Subcutaneous abdominal adipose tissue (tissue), 5 donors: ENCODE results near the gene FTL.

ENCODE experiments used
- H3K27ac ChIP-seq: one replicate; pipeline ENCODE4 v1.7.0; 2013; ENCODE audit warnings: low read depth, mild to moderate bottlenecking, inconsistent platforms, low read length, moderate library complexity
- H3K27me3 ChIP-seq, 5 donors: one replicate each; pipeline ENCODE4 v1.7.0; 2013; ENCODE audit warnings: low read length in 5 of 5, inconsistent platforms in 1 of 5; ENCODE audit not compliant: control insufficient read depth in 5 of 5, insufficient read depth in 4 of 5
- H3K36me3 ChIP-seq, 5 donors: one replicate each; pipeline ENCODE4 v1.7.0; 2013; ENCODE audit warnings: low read length in 5 of 5; ENCODE audit not compliant: control insufficient read depth in 5 of 5, insufficient read depth in 5 of 5
- H3K4me1 ChIP-seq, 5 donors: one replicate each; pipeline ENCODE4 v1.7.0; 2013; ENCODE audit warnings: low read length in 5 of 5, mild to moderate bottlenecking in 3 of 5, moderate library complexity in 1 of 5; ENCODE audit not compliant: control insufficient read depth in 5 of 5, insufficient read depth in 5 of 5
- H3K4me3 ChIP-seq, 5 donors: one replicate each; pipeline ENCODE4 v1.7.0; 2013; ENCODE audit warnings: low read length in 5 of 5, low read depth in 1 of 5
- H3K9ac ChIP-seq, 5 donors: one replicate each; pipeline ENCODE4 v1.7.0; 2013; ENCODE audit warnings: low read length in 5 of 5, mild to moderate bottlenecking in 4 of 5, moderate library complexity in 3 of 5
- H3K9me3 ChIP-seq, 5 donors: one replicate each; pipeline ENCODE4 v1.7.0; 2013; ENCODE audit warnings: low read length in 5 of 5; ENCODE audit not compliant: control insufficient read depth in 5 of 5
- donor health status: healthy.
- donor health status: healthy.
- donor health status: healthy.
- donor health status: healthy.
- donor health status: healthy.

The FTL gene

DNA sequence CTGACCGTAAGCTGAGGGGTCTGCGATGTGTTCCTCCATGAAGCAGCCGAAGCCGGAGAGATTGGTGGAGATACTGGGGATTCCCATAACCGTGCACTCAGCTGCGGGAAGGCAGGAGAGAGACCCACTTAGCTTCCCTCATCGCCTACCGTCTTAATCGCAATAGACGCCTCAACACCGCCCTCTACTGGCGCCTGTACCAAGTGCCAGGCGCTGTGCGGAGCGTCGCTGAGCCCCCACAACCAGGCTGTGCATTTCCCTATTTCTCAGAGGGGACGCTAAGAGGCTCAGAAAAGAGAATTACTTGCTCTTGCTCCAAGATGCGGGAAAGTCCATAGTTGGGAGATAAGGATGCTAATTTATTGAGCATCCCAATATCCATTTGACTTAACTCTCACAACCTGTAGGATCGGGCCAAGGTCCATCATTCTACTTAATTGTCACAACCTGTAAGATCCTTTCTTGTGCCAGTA is 5.8 kb downstream of the FTL start:
- H3K27ac ChIP-seq: no peak overlapping the region
- H3K4me1 ChIP-seq: peaks cover 6 to 49% (median 45%) of the 10 kb centered on the region in 5 donors
- H3K4me3 ChIP-seq: no peak overlapping the region
- no peaks in the 10 kb centered on the region for H3K9me3 ChIP-seq
- no peaks in the 10 kb centered on the region for H3K27me3 ChIP-seq
- H3K9ac ChIP-seq: no peak overlapping the region
- peaks cover 0 to 72% (median 42%) of the 10 kb centered on the region in 5 donors for H3K36me3 ChIP-seq

DNA sequence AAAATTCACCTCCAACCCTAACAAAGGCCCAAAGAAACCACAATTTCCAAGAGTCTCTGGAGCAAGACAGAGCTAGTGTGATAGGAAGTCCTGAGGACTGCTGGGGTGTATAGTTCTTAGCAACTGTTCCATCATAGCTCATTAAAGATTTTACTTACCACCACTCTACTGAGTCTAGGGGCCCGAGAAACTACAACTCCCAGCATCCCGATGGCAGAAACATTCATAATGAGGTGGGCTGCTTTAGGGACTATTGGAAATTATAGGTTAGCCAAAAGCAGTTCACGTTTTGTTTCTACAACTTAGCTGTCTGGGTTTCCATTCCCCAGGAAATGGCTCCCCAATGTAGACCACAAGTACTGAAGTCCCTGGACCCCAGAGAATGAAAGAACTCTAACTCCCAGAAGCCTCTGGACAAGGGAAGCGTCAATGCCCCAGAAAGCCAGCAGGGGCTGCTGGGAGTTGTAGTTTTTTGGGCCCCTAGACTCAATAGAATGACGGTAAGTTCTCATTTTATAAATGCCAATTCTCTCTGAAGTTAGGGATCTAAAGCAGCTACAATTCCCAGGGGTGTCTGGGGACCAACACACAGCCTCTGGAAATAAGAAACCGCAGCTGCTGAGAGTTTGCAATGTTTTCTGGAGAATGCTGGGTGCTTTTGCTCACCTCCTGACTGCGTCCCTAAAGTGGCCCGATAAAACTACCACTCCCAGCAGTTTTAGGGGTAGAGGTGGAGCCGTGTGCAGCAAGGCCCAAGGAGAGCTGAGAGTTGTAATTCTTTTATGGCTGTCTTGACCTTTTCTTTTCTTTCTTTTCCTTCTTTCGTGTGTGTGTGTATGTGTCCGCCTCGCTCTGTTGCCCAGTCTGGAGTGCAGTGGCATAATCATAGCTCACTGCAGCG is 11.1 kb downstream of the FTL start:
- H3K27ac ChIP-seq: no peak overlapping the region
- H3K4me1 ChIP-seq: peaks cover 0 to 4% (median 0%) of the 10 kb centered on the region in 5 donors

DNA sequence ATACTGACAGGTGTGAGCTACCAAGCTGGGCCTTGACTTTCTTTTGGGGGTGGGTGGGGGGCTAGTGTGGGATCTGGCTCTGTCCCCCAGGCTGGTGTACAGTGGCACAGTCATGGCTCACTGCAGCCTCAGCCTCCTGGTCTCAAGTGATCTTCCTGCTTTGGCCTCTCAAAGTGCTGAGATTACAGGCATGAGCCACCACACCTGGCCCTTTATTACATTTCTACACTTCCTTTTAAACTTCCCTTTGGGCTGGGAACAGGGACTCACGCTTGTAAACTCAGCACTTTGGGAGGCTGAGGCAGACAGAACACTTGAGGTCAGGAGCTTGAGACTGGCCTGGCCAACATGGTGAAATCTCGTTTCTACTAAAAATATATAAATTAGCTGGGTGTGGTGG is 12.0 kb downstream of the FTL start:
- Histone ChIP-seq H3K4me1 (peaks cover 0 to 4% (median 0%) of the 10 kb centered on the region in 5 donors), H3K4me3 (no peak overlapping the region), H3K9me3 (no peaks in the 10 kb centered on the region), H3K9ac (no peak overlapping the region), H3K27ac (no peak overlapping the region), H3K27me3 (no peaks in the 10 kb centered on the region), H3K36me3 (peaks cover 0 to 64% (median 47%) of the 10 kb centered on the region in 5 donors)

More for the DNA sequence above, 11.1 kb downstream of the FTL start:
- Histone ChIP-seq H3K9me3 (no peaks in the 10 kb centered on the region), H3K4me3 (no peak overlapping the region), H3K36me3 (peaks cover 0 to 61% (median 38%) of the 10 kb centered on the region in 5 donors), H3K27me3 (no peaks in the 10 kb centered on the region), H3K9ac (no peak overlapping the region)

DNA sequence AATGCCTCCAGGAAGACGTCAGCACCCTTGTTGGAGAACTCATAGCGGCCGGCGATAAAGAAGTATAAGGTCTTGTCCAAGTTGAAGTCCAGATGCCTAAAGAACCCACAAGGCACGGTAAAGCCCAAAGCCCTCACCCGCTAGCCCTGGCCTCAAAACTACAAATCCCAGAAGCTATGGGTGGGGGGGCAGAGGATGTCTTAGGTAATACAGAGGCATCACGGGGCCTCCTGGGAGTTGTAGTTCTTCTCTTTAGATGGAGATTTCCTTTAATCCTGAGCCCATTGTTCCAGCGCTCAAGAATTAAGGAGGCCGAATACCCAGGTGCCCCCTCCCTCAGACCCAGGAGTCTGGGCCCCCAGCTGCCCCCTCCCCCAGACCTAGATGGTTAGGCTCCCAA is 17.2 kb downstream of the FTL start:
- Histone ChIP-seq H3K27ac (no peak overlapping the region), H3K9me3 (no peaks in the 10 kb centered on the region), H3K36me3 (peaks cover 3 to 68% (median 60%) of the 10 kb centered on the region in 5 donors), H3K4me1 (peaks cover 0 to 15% (median 9%) of the 10 kb centered on the region in 5 donors), H3K27me3 (no peaks in the 10 kb centered on the region), H3K9ac (no peak overlapping the region), H3K4me3 (no peak overlapping the region)

DNA sequence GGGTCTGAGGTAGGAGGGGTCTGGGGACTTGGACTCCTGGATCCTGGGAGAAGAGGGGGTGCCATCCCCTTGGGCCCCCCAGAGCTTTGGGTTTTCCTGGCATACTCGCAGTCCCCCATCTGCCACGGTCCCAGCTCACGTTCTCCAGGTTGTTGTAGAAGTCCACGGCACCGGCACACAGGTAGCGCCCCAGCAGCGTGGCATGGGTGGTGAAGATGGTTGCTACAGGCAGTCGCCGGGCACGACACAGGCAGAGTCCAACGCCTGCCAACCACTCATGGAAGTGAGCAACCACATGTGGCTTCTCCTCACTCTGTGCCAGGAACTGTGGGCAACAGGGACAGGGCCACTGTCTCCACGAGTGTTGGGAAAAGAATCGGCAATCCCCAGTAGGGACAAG is 20.6 kb downstream of the FTL start:
- Histone ChIP-seq H3K4me3 (no peak overlapping the region), H3K27me3 (no peaks in the 10 kb centered on the region), H3K9ac (no peak overlapping the region), H3K4me1 (peaks cover 0 to 32% (median 20%) of the 10 kb centered on the region in 5 donors), H3K36me3 (peaks cover 3 to 66% (median 59%) of the 10 kb centered on the region in 5 donors), H3K9me3 (no peaks in the 10 kb centered on the region), H3K27ac (peak overlapping the region; percentile 23)

DNA sequence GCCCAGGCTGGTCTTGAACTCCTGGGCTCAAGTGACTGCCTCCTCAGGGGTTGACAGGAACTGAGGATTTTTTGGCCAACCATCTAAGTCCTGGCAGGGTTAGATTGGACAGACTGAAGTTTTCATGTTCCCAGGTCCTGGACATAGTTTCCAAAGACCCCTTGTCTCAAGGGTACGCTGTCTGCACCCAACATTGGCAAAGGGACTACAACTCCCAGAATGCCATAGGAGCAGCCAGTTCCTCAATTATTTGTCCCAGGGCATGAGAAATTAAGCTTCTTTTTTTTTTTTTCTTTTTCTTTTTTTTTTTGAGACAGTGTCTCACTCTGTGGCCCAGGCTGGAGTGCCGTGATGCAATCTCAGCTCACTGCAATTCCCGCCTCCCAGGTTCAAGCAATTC is 21.1 kb downstream of the FTL start:
- peaks cover 3 to 65% (median 59%) of the 10 kb centered on the region in 5 donors for H3K36me3 ChIP-seq
- peak overlapping the region; percentile 23 for H3K27ac ChIP-seq
- H3K4me3 ChIP-seq: no peak overlapping the region
- no peak overlapping the region for H3K9ac ChIP-seq
- H3K27me3 ChIP-seq: no peaks in the 10 kb centered on the region
- H3K9me3 ChIP-seq: no peaks in the 10 kb centered on the region
- H3K4me1 ChIP-seq: peaks cover 0 to 37% (median 25%) of the 10 kb centered on the region in 5 donors

DNA sequence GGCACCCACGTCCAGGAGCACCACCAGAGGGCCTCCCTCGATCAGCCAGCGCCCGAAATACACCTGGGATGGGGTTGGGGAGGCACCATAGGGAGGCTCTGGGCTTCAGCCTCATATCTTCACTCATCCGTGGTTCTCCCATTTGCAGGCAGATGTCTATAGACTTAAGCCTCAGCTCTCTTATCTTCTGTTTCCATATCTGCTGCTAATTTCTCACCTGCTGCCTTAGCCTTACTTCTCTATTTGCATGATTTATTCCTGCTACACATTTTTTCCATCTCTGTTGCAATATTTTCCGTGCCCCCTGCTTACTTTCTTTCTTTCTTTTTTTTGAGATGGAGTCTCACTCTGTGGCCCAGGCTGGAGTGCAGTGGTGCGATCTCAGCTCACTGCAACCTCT is 22.2 kb downstream of the FTL start:
- Histone ChIP-seq H3K4me3 (no peak overlapping the region), H3K27me3 (no peaks in the 10 kb centered on the region), H3K4me1 (peaks cover 2 to 48% (median 36%) of the 10 kb centered on the region in 5 donors), H3K9ac (no peak overlapping the region), H3K36me3 (peaks cover 3 to 54% (median 48%) of the 10 kb centered on the region in 5 donors), H3K9me3 (no peaks in the 10 kb centered on the region), H3K27ac (no peak overlapping the region)

DNA sequence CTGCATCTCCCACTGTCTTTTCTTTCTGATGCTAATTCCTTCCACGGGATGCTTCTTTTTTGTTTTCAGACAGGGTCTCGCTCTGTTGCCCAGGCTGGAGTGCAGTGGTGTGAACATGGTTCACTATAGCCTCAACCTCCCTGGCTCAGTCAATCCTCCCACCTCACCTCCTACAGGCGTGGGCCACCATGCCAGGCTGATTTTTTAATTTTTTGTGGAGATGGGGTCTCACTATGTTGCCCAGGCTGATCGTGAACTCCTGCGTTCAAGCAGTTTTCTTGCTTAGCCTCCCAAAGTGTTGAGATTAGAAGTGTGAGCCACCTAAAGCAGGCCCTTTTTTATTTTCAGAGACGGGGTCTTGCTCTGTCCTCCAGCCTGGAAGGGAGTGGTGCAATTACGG is 23.2 kb downstream of the FTL start:
- Histone ChIP-seq H3K27me3 (no peaks in the 10 kb centered on the region), H3K9ac (no peak overlapping the region), H3K27ac (no peak overlapping the region), H3K36me3 (peaks cover 3 to 46% (median 38%) of the 10 kb centered on the region in 5 donors), H3K9me3 (no peaks in the 10 kb centered on the region), H3K4me3 (no peak overlapping the region), H3K4me1 (peaks cover 2 to 56% (median 44%) of the 10 kb centered on the region in 5 donors)

DNA sequence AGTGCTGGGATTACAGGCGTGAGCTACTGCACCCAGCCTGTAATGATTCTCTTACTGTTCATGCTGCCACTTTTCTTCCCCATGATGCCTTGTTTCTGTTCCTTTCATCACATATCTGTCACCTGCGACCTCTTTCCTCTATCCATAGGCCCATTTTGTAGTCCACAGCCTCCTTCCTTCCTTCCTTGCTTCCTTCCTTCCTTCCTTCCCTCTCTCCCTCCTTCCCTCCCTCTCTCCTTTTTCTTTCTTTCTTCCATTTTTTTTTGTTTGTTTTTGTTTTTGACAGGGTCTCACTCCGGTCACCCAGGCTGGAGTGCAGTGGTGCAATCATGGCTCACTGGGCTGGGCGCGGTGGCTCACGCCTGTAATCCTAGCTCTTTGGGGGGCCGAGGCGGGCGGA is 23.8 kb downstream of the FTL start:
- no peaks in the 10 kb centered on the region for H3K27me3 ChIP-seq
- no peak overlapping the region for H3K27ac ChIP-seq
- peak overlapping the region in 1 of 5 donors; percentile 11 for H3K9ac ChIP-seq
- H3K9me3 ChIP-seq: no peaks in the 10 kb centered on the region
- H3K4me1 ChIP-seq: peaks cover 4 to 57% (median 46%) of the 10 kb centered on the region in 5 donors
- peaks cover 0 to 40% (median 32%) of the 10 kb centered on the region in 5 donors for H3K36me3 ChIP-seq
- no peak overlapping the region for H3K4me3 ChIP-seq

DNA sequence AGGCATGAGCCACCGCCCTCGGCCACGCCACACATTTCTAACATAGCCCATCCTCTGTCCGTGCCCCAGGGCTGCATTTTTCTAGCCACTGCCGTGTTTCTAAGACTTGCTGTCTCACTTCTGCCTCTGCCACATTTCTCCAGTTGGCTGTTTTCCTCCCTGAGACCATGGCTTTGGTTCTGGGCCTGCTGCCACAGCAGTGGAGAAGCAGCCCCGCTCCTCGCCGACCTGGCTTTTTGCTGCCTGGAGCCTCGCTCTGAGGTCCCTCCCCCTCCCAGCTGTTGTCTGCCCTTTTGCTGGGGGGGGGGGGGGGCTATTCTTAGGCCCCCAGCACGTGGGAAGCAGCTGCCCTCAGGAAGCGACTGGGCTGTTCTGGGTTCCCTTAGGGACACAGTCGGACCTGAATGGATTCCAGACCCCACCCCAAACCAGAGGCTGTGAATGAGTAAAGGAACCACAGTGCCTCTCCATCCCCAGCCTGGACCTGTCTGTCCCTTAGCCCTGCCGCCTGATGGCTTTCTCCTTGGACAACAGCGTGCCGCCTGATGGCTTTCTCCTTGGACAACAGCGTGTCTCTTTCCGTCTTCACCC is 24.7 kb downstream of the FTL start:
- Histone ChIP-seq H3K36me3 (peaks cover 0 to 38% (median 29%) of the 10 kb centered on the region in 5 donors), H3K27me3 (no peaks in the 10 kb centered on the region), H3K4me1 (peaks cover 6 to 64% (median 54%) of the 10 kb centered on the region in 5 donors), H3K9me3 (no peaks in the 10 kb centered on the region), H3K4me3 (peak overlapping the region in 1 of 5 donors; percentile 53), H3K27ac (peak overlapping the region; percentile 98), H3K9ac (no peak overlapping the region)
